K562 (cell line): ENCODE results near the gene ARFGEF2.

Experiments used
- CTCF ChIP-seq, 3 experiments: IDR thresholded peaks in 2 of 3; conservative IDR thresholded peaks in 1 of 3; 2 replicates each; pipeline ENCODE4 v1.5.1; 2011 to 2012; ENCODE audit warnings: low read length in 3 of 3, mild to moderate bottlenecking in 3 of 3, control low read depth in 2 of 3, improper control_type of control experiment in 1 of 3, inconsistent platforms in 1 of 3, low read depth in 1 of 3, mixed read lengths in 1 of 3, moderate library complexity in 1 of 3; ENCODE audit not compliant: insufficient read depth in 2 of 3
- EP300 ChIP-seq: IDR thresholded peaks from 2 replicates; pipeline ENCODE4 v1.6.1; 2012; ENCODE audit warnings: low read length, improper control_type of control experiment
- MYNN ChIP-seq, 2 experiments: sonication (generic); formaldehyde crosslinking in 1 of 2; IDR thresholded peaks; 2 replicates each; pipeline versions ENCODE4 v1.5.0 to v1.6.1; 2016 to 2020; ENCODE audit warnings: antibody characterized with exemption in 1 of 2, missing genetic modification reagents in 1 of 2
- POLR2AphosphoS5 ChIP-seq: IDR thresholded peaks from 2 replicates; pipeline ENCODE4 v1.6.1; 2011; ENCODE audit warnings: mild to moderate bottlenecking, low read depth, low read length, moderate library complexity; ENCODE audit not compliant: control insufficient read depth, insufficient read depth
- RAD21 ChIP-seq, 2 experiments: fragments of 250-450 bp in 1 of 2; fragments of 450-650 bp in 1 of 2; sonication (Bioruptor Pico) in 1 of 2; formaldehyde crosslinking in 1 of 2; IDR thresholded peaks in 1 of 2; conservative IDR thresholded peaks in 1 of 2; 2 replicates each; pipeline versions ENCODE4 v1.4.0 to v1.8.0; 2020 to 2022; ENCODE audit warnings: mild to moderate bottlenecking in 2 of 2, moderate library complexity in 1 of 2
- TAF9B ChIP-seq: fragments of 450-650 bp; IDR thresholded peaks from 2 replicates; pipeline ENCODE4 v1.6.1; 2018; ENCODE audit warnings: mild to moderate bottlenecking; ENCODE audit not compliant: partially characterized antibody
- TBL1XR1 ChIP-seq, 2 experiments: IDR thresholded peaks; 2 replicates each; pipeline ENCODE4 v1.6.1; 2012; ENCODE audit warnings: improper control_type of control experiment in 2 of 2, low read length in 2 of 2, mild to moderate bottlenecking in 1 of 2
- ZBTB1 ChIP-seq: sonication (generic); formaldehyde crosslinking; IDR thresholded peaks from 2 replicates; pipeline ENCODE4 v1.8.1; 2023; ENCODE audit warnings: missing genetic modification reagents, low read depth, mild to moderate bottlenecking, borderline replicate concordance
- ZNF124 ChIP-seq: sonication (generic); formaldehyde crosslinking; IDR thresholded peaks from 2 replicates; pipeline ENCODE4 v1.8.1; 2022; ENCODE audit warnings: missing genetic modification reagents
- ZZZ3 ChIP-seq: fragments of 450-650 bp; IDR thresholded peaks from 2 replicates; pipeline ENCODE4 v1.6.1; 2016; ENCODE audit warnings: antibody characterized with exemption, mild to moderate bottlenecking, moderate library complexity

- TF ChIP-seq TBL1XR1 (IDR thresholded peaks at IDR 0.05; ENCODE audit: low read length in 2 of 2) = no peak
- TF ChIP-seq ZZZ3 = no peak
- TF ChIP-seq MYNN (IDR thresholded peaks at IDR 0.05) = no peak
- no peak for TF ChIP-seq MYNN (CRISPR knock-in tag; IDR thresholded peaks at IDR 0.05)
- TF ChIP-seq CTCF (IDR thresholded peaks at IDR 0.05 in 2 of 3, conservative IDR thresholded peaks at IDR 0.05 in 1 of 3; ENCODE audit: insufficient read depth in 2 of 3, low read depth in 1 of 3, low read length in 3 of 3) = peak; percentile 34 to 55 (median 53); a peak in 4 of 6 replicates
- TF ChIP-seq POLR2AphosphoS5 = no peak
- TF ChIP-seq ZBTB1 = no peak
- TF ChIP-seq TAF9B = no peak
- TF ChIP-seq EP300 = no peak
- peak in 1 of 2 experiments; percentile 48; a peak in 3 of 4 replicates for TF ChIP-seq RAD21 (CRISPR knock-in tag; conservative IDR thresholded peaks at IDR 0.05 in 1 of 2, IDR thresholded peaks at IDR 0.05 in 1 of 2)
- TF ChIP-seq ZNF124 (CRISPR knock-in tag) = no peak
These were observed 107.2 kb downstream of the ARFGEF2 start for GRCh38 chr20:49028684-49029083.
